DOHH2 (cell line): ENCODE results near the gene PITPNC1.

Experiments used
- H3F3A ChIP-seq: fragments of 200-600 bp; sonication (generic), shearing (Covaris generic); 2 replicates; pipeline ENCODE4 v1.6.0; 2016; ENCODE audit warnings: antibody characterized with exemption, mild to moderate bottlenecking; ENCODE audit not compliant: control insufficient read depth, insufficient read depth
- H3K27ac ChIP-seq: fragments of 200-600 bp; sonication (generic); 2 replicates; pipeline ENCODE4 v1.5.1; 2014; ENCODE audit warnings: low read depth, mild to moderate bottlenecking, low read length, moderate library complexity
- H3K27me3 ChIP-seq: fragments of 200-600 bp; sonication (generic); 2 replicates; pipeline ENCODE4 v1.6.1; 2014; ENCODE audit warnings: mild to moderate bottlenecking, low read length, mixed read lengths; ENCODE audit not compliant: control insufficient read depth
- H3K36me3 ChIP-seq: fragments of 200-600 bp; sonication (generic); 2 replicates; pipeline ENCODE4 v1.6.1; 2014; ENCODE audit warnings: mild to moderate bottlenecking, low read length, moderate library complexity, mixed read lengths; ENCODE audit not compliant: control insufficient read depth
- H3K4me1 ChIP-seq: fragments of 200-600 bp; sonication (generic); 2 replicates; pipeline ENCODE4 v1.6.1; 2014; ENCODE audit warnings: mild to moderate bottlenecking, low read length, mixed read lengths; ENCODE audit not compliant: control insufficient read depth
- H3K4me2 ChIP-seq: fragments of 200-600 bp; sonication (generic); 2 replicates; pipeline ENCODE4 v1.6.0; 2014; ENCODE audit warnings: mild to moderate bottlenecking, low read length, moderate library complexity
- H3K4me3 ChIP-seq: fragments of 200-600 bp; sonication (generic); 2 replicates; pipeline ENCODE4 v1.5.1; 2014; ENCODE audit warnings: mild to moderate bottlenecking, low read length, mixed read lengths
- H3K79me2 ChIP-seq: fragments of 200-600 bp; sonication (generic); 2 replicates; pipeline ENCODE4 v1.6.1; 2014; ENCODE audit warnings: mild to moderate bottlenecking, low read length, mixed read lengths; ENCODE audit not compliant: control insufficient read depth
- H3K9me2 ChIP-seq: fragments of 200-600 bp; sonication (generic); replicated peaks from 2 replicates; pipeline ENCODE4 v1.6.1; 2014; ENCODE audit warnings: mild to moderate bottlenecking, low read length, mixed read lengths; ENCODE audit not compliant: control insufficient read depth
- H3K9me3 ChIP-seq: fragments of 200-600 bp; sonication (generic); 2 replicates; pipeline ENCODE4 v1.6.1; 2014; ENCODE audit warnings: antibody characterized with exemption, low read length, mixed read lengths; ENCODE audit not compliant: control insufficient read depth, insufficient read depth
- H4K20me1 ChIP-seq: fragments of 200-600 bp; sonication (generic); 2 replicates; pipeline ENCODE4 v1.6.0; 2014; ENCODE audit warnings: low read depth, mild to moderate bottlenecking, antibody characterized with exemption, low read length, moderate library complexity; ENCODE audit not compliant: control insufficient read depth, insufficient read depth
- CTCF ChIP-seq: fragments of 200-600 bp; sonication (generic); IDR thresholded peaks from one replicate; pipeline ENCODE4 v1.5.1; 2014; ENCODE audit warnings: antibody characterized with exemption, mild to moderate bottlenecking, low read depth, low read length; ENCODE audit not compliant: poor library complexity, severe bottlenecking
- EZH2phosphoT487 ChIP-seq: fragments of 200-600 bp; sonication (generic); IDR thresholded peaks from 2 replicates; pipeline ENCODE4 v1.6.1; 2017; ENCODE audit warnings: borderline replicate concordance, mild to moderate bottlenecking, antibody characterized with exemption, low read length, moderate library complexity, mixed read lengths

PITPNC1 gene

GRCh38 chr17:67525239-67526135 lies 148.4 kb downstream of the PITPNC1 start:
- Histone ChIP-seq H3K9me2 (no peaks in the 10 kb centered on the region), H3K4me1 (peaks cover 2% of the 10 kb centered on the region; the same call in 1 of the 2 replicates), H3K4me3 (no peak overlapping the region)

GRCh38 chr17:67526700-67527099 lies 149.6 kb downstream of the PITPNC1 start:
- Histone ChIP-seq H3K27ac (no peak overlapping the region), H3K4me1 (peaks cover 7% of the 10 kb centered on the region), H3K36me3 (no peaks in the 10 kb centered on the region), H3F3A (no peaks in the 10 kb centered on the region), H3K9me3 (no peaks in the 10 kb centered on the region), H3K79me2 (no peaks in the 10 kb centered on the region), H3K4me2 (no peak overlapping the region), H4K20me1 (no peaks in the 10 kb centered on the region), H3K9me2 (no peaks in the 10 kb centered on the region), H3K27me3 (no peaks in the 10 kb centered on the region), H3K4me3 (no peak overlapping the region)
- TF ChIP-seq CTCF (no peak), EZH2phosphoT487 (no peak)

More at GRCh38 chr17:67525239-67526135, 148.4 kb downstream of the PITPNC1 start:
- Histone ChIP-seq H3K4me2 (no peak overlapping the region), H3K9me3 (no peaks in the 10 kb centered on the region), H3K79me2 (no peaks in the 10 kb centered on the region), H3F3A (no peaks in the 10 kb centered on the region), H3K27me3 (no peaks in the 10 kb centered on the region), H4K20me1 (no peaks in the 10 kb centered on the region), H3K36me3 (no peaks in the 10 kb centered on the region), H3K27ac (no peak overlapping the region)
- TF ChIP-seq CTCF (no peak), EZH2phosphoT487 (no peak)

GRCh38 chr17:67528751-67529436 lies 151.8 kb downstream of the PITPNC1 start:
- Histone ChIP-seq H3K79me2 (no peaks in the 10 kb centered on the region), H3K9me3 (no peaks in the 10 kb centered on the region), H3K4me1 (peaks cover 7% of the 10 kb centered on the region), H3K9me2 (no peaks in the 10 kb centered on the region), H4K20me1 (no peaks in the 10 kb centered on the region), H3K4me2 (no peak overlapping the region), H3K27ac (no peak overlapping the region), H3K4me3 (no peak overlapping the region), H3F3A (no peaks in the 10 kb centered on the region), H3K36me3 (no peaks in the 10 kb centered on the region), H3K27me3 (no peaks in the 10 kb centered on the region)
- TF ChIP-seq CTCF (no peak), EZH2phosphoT487 (no peak)
